NB4 (cell line): Measurements from ENCODE around the gene HS6ST1.

Experiments
- DNase-seq: peaks from one replicate; pipeline ENCODE4 v3.0.0; 2010; ENCODE audit warnings: low read depth
- H3K4me3 ChIP-seq: one replicate; pipeline ENCODE4 v1.5.1; 2011; ENCODE audit warnings: mild to moderate bottlenecking, low read depth, low read length, moderate library complexity
- CTCF ChIP-seq: IDR thresholded peaks from one replicate; pipeline ENCODE4 v1.5.1; 2012; ENCODE audit warnings: low read depth, low read length
- MAX ChIP-seq: IDR thresholded peaks from 2 replicates; pipeline ENCODE4 v1.6.1; 2011; ENCODE audit warnings: low read depth, low read length
- MYC ChIP-seq: IDR thresholded peaks from 2 replicates; pipeline ENCODE4 v1.6.1; 2011; ENCODE audit warnings: low read depth, low read length
- POLR2A ChIP-seq: IDR thresholded peaks from 2 replicates; pipeline ENCODE4 v1.6.1; 2011; ENCODE audit warnings: mild to moderate bottlenecking; ENCODE audit not compliant: insufficient read length; ENCODE audit errors: extremely low read depth

The HS6ST1 gene

GRCh38 chr2:128276878-128277675, 41.6 kb downstream of the HS6ST1 start:
- no peak for TF ChIP-seq MYC
- TF ChIP-seq POLR2A, result no peak
- no peak for TF ChIP-seq CTCF
- TF ChIP-seq MAX, result no peak
- H3K4me3 ChIP-seq, result no peak overlapping the region
- no peak for DNase-seq

- no peak for DNase-seq
- TF ChIP-seq POLR2A, result no peak
- no peak for TF ChIP-seq CTCF
- TF ChIP-seq MAX, result no peak
- no peak for TF ChIP-seq MYC
- no peak overlapping the region for H3K4me3 ChIP-seq
Observed at GRCh38 chr2:128275498-128276045, 43.1 kb downstream of the HS6ST1 start.

GRCh38 chr2:128274218-128274617, 44.5 kb downstream of the HS6ST1 start:
- TF ChIP-seq CTCF (no peak), MAX (no peak), MYC (no peak), POLR2A (no peak)
- H3K4me3 ChIP-seq, result no peak overlapping the region
- no peak for DNase-seq

- DNase-seq, result no peak
- H3K4me3 ChIP-seq, result no peak overlapping the region
- TF ChIP-seq MAX (no peak), POLR2A (no peak), MYC (no peak), CTCF (no peak)
Observed at GRCh38 chr2:128273469-128274081, 45.1 kb downstream of the HS6ST1 start.

- no peak for TF ChIP-seq MYC
- TF ChIP-seq MAX, result no peak
- no peak for TF ChIP-seq POLR2A
- TF ChIP-seq CTCF, result no peak
- no peak for DNase-seq
Observed at GRCh38 chr2:128272601-128273468, 45.8 kb downstream of the HS6ST1 start.

More at GRCh38 chr2:128272601-128273468, 45.8 kb downstream of the HS6ST1 start:
- H3K4me3 ChIP-seq, result no peak overlapping the region
